SK-N-SH (cell line): Measurements from ENCODE around the gene INSC. TPM values are rescaled to one million over a fixed set of nuclear protein-coding genes. Genes with fewer than 3 reads are reported as not detected.

Experiments used
- CTCF ChIA-PET: fragments of 300-600, 350-600 bp; formaldehyde crosslinking; extraction: SDS; loops from one replicate; lab custom pipeline; 2021; lab: Yijun Ruan, JAX
- POLR2A ChIA-PET: fragments of 350-600 bp; sonication (Branson Sonifier 250); formaldehyde crosslinking; extraction: SDS; loops from one replicate; lab custom pipeline; 2020; ENCODE audit warnings: antibody characterized with exemption, inconsistent platforms; lab: Yijun Ruan, JAX
- DNase-seq: peaks from one replicate; pipeline ENCODE4 v3.0.0; 2012
- H2AFZ ChIP-seq: fragments of 200-600 bp; sonication (generic); 2 replicates; pipeline ENCODE4 v1.8.1; 2016; ENCODE audit warnings: antibody characterized with exemption, mild to moderate bottlenecking, low read depth
- H3F3A ChIP-seq: fragments of 200-600 bp; sonication (generic); replicated peaks from 2 replicates; pipeline ENCODE3; 2016; ENCODE audit warnings: antibody characterized with exemption, mild to moderate bottlenecking; ENCODE audit not compliant: insufficient read depth
- H3K27ac ChIP-seq, 2 experiments: fragments of 200-500 bp in 1 of 2; fragments of 200-600 bp in 1 of 2; sonication (Bioruptor generic) in 1 of 2; sonication (generic), shearing (Covaris generic) in 1 of 2; 2 replicates each; pipeline versions ENCODE4 v1.5.1 to v1.6.1; 2014 to 2016; ENCODE audit warnings: low read depth in 2 of 2, inconsistent platforms in 1 of 2, low read length in 1 of 2, mild to moderate bottlenecking in 1 of 2, mixed read lengths in 1 of 2
- H3K27me3 ChIP-seq: fragments of 200-600 bp; sonication (generic), shearing (Covaris generic); 2 replicates; pipeline ENCODE4 v1.6.1; 2016; ENCODE audit warnings: mixed run types; ENCODE audit not compliant: insufficient read depth
- H3K36me3 ChIP-seq, 2 experiments: fragments of 200-500 bp in 1 of 2; fragments of 200-600 bp in 1 of 2; sonication (Bioruptor generic) in 1 of 2; sonication (generic) in 1 of 2; replicated peaks in 1 of 2; 2 replicates each; pipeline versions ENCODE3 to v1.5.1; 2014 to 2016; ENCODE audit warnings: low read length in 1 of 2, mild to moderate bottlenecking in 1 of 2; ENCODE audit not compliant: insufficient read depth in 2 of 2, control insufficient read depth in 1 of 2
- H3K4me1 ChIP-seq, 2 experiments: fragments of 200-500 bp in 1 of 2; fragments of 200-600 bp in 1 of 2; sonication (Bioruptor generic) in 1 of 2; sonication (generic), shearing (Covaris generic) in 1 of 2; 2 replicates each; pipeline versions ENCODE4 v1.5.1 to v1.6.1; 2014 to 2016; ENCODE audit warnings: low read depth in 1 of 2, low read length in 1 of 2, mixed run types in 1 of 2; ENCODE audit not compliant: insufficient read depth in 2 of 2, control insufficient read depth in 1 of 2
- H3K4me2 ChIP-seq: fragments of 200-600 bp; sonication (generic), shearing (Covaris generic); 2 replicates; pipeline ENCODE4 v1.6.1; 2017; ENCODE audit warnings: mixed run types
- H3K4me3 ChIP-seq, 2 experiments: fragments of 200-500 bp in 1 of 2; fragments of 200-600 bp in 1 of 2; sonication (Bioruptor generic) in 1 of 2; sonication (generic), shearing (Covaris generic) in 1 of 2; 2 replicates each; pipeline versions ENCODE4 v1.5.1 to v1.8.1; 2014 to 2016; ENCODE audit warnings: low read depth in 2 of 2, inconsistent platforms in 1 of 2, low read length in 1 of 2, mild to moderate bottlenecking in 1 of 2, mixed read lengths in 1 of 2, moderate library complexity in 1 of 2
- H3K79me2 ChIP-seq: fragments of 200-600 bp; sonication (generic); 2 replicates; pipeline ENCODE4 v1.8.1; 2017; ENCODE audit warnings: mild to moderate bottlenecking; ENCODE audit not compliant: insufficient read depth
- H3K9ac ChIP-seq: fragments of 200-600 bp; sonication (generic); 2 replicates; pipeline ENCODE4 v1.6.1; 2017; ENCODE audit warnings: mixed run types
- H3K9me2 ChIP-seq: fragments of 200-600 bp; sonication (generic); 2 replicates; pipeline ENCODE4 v1.6.1; 2017; ENCODE audit warnings: mixed run types
- H3K9me3 ChIP-seq: fragments of 200-600 bp; sonication (generic); 2 replicates; pipeline ENCODE4 v1.6.1; 2017; ENCODE audit warnings: mixed run types, mild to moderate bottlenecking, moderate library complexity
- H4K20me1 ChIP-seq: fragments of 200-600 bp; sonication (generic); 2 replicates; pipeline ENCODE4 v1.6.1; 2017; ENCODE audit warnings: mild to moderate bottlenecking, mixed run types; ENCODE audit not compliant: insufficient read depth
- CHD2 ChIP-seq: fragments of 150-350 bp; IDR thresholded peaks from 2 replicates; pipeline ENCODE4 v1.6.1; 2018; ENCODE audit warnings: low read length; ENCODE audit not compliant: partially characterized antibody
- ELF1 ChIP-seq: IDR thresholded peaks from 2 replicates; pipeline ENCODE4 v1.4.0; 2012
- EZH2phosphoT487 ChIP-seq: fragments of 200-600 bp; sonication (generic); IDR thresholded peaks from 2 replicates; pipeline ENCODE4 v1.6.1; 2017; ENCODE audit warnings: low read depth, mixed run types, mild to moderate bottlenecking, antibody characterized with exemption, moderate library complexity, borderline replicate concordance
- FOXM1 ChIP-seq: IDR thresholded peaks from 2 replicates; pipeline ENCODE4 v1.4.0; 2012; ENCODE audit warnings: low read depth, mild to moderate bottlenecking
- GATA2 ChIP-seq: sonication (generic); formaldehyde crosslinking; IDR thresholded peaks from 2 replicates; pipeline ENCODE4 v1.5.0; 2020; ENCODE audit warnings: mild to moderate bottlenecking, missing genetic modification reagents
- MEF2A ChIP-seq: IDR thresholded peaks from 2 replicates; pipeline ENCODE4 v1.4.0; 2012; ENCODE audit warnings: low read depth, borderline replicate concordance
- MXI1 ChIP-seq: IDR thresholded peaks from 2 replicates; pipeline ENCODE4 v1.6.1; 2012; ENCODE audit warnings: mild to moderate bottlenecking, low read depth, low read length, improper control_type of control experiment
- NFIC ChIP-seq: IDR thresholded peaks from 2 replicates; pipeline ENCODE4 v1.4.0; 2012; ENCODE audit warnings: borderline replicate concordance
- NRF1 ChIP-seq: IDR thresholded peaks from 2 replicates; pipeline ENCODE4 v1.6.1; 2012; ENCODE audit warnings: low read depth, mild to moderate bottlenecking, low read length
- POLR2AphosphoS5 ChIP-seq: IDR thresholded peaks from 2 replicates; pipeline ENCODE4 v1.6.1; 2012; ENCODE audit warnings: low read depth, low read length
- RAD21 ChIP-seq: IDR thresholded peaks from 2 replicates; pipeline ENCODE4 v1.6.1; 2012; ENCODE audit warnings: mild to moderate bottlenecking, low read length
- RXRA ChIP-seq: IDR thresholded peaks from 2 replicates; pipeline ENCODE4 v1.4.0; 2012; ENCODE audit warnings: low read depth, mild to moderate bottlenecking, borderline replicate concordance
- SIN3A ChIP-seq: IDR thresholded peaks from 2 replicates; pipeline ENCODE4 v1.6.1; 2012; ENCODE audit warnings: low read depth, mild to moderate bottlenecking, low read length, moderate library complexity, borderline replicate concordance
- SMC3 ChIP-seq: IDR thresholded peaks from 2 replicates; pipeline ENCODE4 v1.6.1; 2012; ENCODE audit warnings: low read depth, low read length, improper control_type of control experiment
- TAF1 ChIP-seq: IDR thresholded peaks from 2 replicates; pipeline ENCODE4 v1.6.1; 2012; ENCODE audit warnings: low read depth, mild to moderate bottlenecking, low read length, moderate library complexity, borderline replicate concordance
- TCF12 ChIP-seq: IDR thresholded peaks from 2 replicates; pipeline ENCODE4 v1.4.0; 2012
- TEAD4 ChIP-seq: IDR thresholded peaks from 2 replicates; pipeline ENCODE4 v1.4.0; 2012; ENCODE audit warnings: mild to moderate bottlenecking, borderline replicate concordance; ENCODE audit not compliant: insufficient read depth
- WGBS: methylation state at CpG from one replicate; pipeline ENCODE4 v1.1.6; 2017; ENCODE audit warnings: low lambda C conversion rate; 5-methylcytosine and 5-hydroxymethylcytosine counted together
- polyA plus RNA-seq, 3 experiments: library from polyadenylated mRNA; depleted of rRNA; stranded (reverse); fragments of >200 nt; gene quantifications; 2 replicates each; pipeline ENCODE4 v1.2.3, GENCODE V29; 2012
- TF ChIP-seq, protein P1 (sequence below): IDR thresholded peaks from 2 replicates; pipeline ENCODE4 v1.4.0; 2012; ENCODE audit warnings: low read depth, borderline replicate concordance
- TF ChIP-seq, protein P2 (sequence below): IDR thresholded peaks from 2 replicates; pipeline ENCODE4; 2012
- TF ChIP-seq, protein P3 (sequence below): fragments of 150-350 bp; IDR thresholded peaks from 2 replicates; pipeline ENCODE4 v1.6.1; 2017; ENCODE audit warnings: antibody characterized with exemption, low read length, low read depth, borderline replicate concordance
- TF ChIP-seq, protein P4 (sequence below): fragments of 150-350 bp; IDR thresholded peaks from 2 replicates; pipeline ENCODE4 v1.6.1; 2016; ENCODE audit warnings: mild to moderate bottlenecking, low read depth, low read length
- TF ChIP-seq, protein P5 (sequence below): IDR thresholded peaks from 2 replicates; pipeline ENCODE4 v1.4.0; 2012; ENCODE audit warnings: low read depth

Gene INSC
- polyA plus RNA-seq, 1 of the 3 experiments (the other 2 are of a cell fraction): not detected

DNA sequence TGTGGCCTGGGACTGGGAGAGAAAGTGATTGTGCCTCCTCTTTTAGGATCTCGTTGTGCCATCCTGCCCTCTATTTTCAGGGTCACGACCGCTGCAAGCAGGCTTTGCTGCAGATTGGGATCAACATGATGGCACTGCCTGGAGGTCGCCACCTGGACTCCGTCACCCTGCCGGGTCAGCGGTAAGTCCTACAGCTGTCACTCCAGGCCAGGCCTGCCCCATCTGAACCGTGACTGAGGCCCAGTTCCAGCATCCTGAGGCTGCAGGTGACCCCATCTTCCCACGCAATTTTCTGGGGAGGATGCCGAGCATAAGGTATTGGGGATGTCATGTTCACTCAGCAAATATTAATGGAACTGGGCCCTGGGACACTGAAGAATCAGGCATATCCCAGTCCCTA is 34.3 kb downstream of the INSC start:
- Histone ChIP-seq H3K27me3 (no peaks in the 10 kb centered on the region), H3K4me2 (no peak overlapping the region)
- TF ChIP-seq, protein P1, sequence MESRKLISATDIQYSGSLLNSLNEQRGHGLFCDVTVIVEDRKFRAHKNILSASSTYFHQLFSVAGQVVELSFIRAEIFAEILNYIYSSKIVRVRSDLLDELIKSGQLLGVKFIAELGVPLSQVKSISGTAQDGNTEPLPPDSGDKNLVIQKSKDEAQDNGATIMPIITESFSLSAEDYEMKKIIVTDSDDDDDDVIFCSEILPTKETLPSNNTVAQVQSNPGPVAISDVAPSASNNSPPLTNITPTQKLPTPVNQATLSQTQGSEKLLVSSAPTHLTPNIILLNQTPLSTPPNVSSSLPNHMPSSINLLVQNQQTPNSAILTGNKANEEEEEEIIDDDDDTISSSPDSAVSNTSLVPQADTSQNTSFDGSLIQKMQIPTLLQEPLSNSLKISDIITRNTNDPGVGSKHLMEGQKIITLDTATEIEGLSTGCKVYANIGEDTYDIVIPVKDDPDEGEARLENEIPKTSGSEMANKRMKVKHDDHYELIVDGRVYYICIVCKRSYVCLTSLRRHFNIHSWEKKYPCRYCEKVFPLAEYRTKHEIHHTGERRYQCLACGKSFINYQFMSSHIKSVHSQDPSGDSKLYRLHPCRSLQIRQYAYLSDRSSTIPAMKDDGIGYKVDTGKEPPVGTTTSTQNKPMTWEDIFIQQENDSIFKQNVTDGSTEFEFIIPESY: no peak
- TF ChIP-seq TEAD4: no peak
- TF ChIP-seq TCF12: no peak
- no peak for TF ChIP-seq TAF1
- TF ChIP-seq, protein P2, sequence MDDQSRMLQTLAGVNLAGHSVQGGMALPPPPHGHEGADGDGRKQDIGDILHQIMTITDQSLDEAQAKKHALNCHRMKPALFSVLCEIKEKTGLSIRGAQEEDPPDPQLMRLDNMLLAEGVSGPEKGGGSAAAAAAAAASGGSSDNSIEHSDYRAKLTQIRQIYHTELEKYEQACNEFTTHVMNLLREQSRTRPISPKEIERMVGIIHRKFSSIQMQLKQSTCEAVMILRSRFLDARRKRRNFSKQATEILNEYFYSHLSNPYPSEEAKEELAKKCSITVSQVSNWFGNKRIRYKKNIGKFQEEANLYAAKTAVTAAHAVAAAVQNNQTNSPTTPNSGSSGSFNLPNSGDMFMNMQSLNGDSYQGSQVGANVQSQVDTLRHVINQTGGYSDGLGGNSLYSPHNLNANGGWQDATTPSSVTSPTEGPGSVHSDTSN: no peak
- TF ChIP-seq, protein P3, sequence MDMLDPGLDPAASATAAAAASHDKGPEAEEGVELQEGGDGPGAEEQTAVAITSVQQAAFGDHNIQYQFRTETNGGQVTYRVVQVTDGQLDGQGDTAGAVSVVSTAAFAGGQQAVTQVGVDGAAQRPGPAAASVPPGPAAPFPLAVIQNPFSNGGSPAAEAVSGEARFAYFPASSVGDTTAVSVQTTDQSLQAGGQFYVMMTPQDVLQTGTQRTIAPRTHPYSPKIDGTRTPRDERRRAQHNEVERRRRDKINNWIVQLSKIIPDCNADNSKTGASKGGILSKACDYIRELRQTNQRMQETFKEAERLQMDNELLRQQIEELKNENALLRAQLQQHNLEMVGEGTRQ: no peak
- TF ChIP-seq, protein P4, sequence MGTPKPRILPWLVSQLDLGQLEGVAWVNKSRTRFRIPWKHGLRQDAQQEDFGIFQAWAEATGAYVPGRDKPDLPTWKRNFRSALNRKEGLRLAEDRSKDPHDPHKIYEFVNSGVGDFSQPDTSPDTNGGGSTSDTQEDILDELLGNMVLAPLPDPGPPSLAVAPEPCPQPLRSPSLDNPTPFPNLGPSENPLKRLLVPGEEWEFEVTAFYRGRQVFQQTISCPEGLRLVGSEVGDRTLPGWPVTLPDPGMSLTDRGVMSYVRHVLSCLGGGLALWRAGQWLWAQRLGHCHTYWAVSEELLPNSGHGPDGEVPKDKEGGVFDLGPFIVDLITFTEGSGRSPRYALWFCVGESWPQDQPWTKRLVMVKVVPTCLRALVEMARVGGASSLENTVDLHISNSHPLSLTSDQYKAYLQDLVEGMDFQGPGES: no peak
- TF ChIP-seq NFIC: no peak
- TF ChIP-seq SIN3A: no peak
- no peak for TF ChIP-seq NRF1
- no peak for TF ChIP-seq EZH2phosphoT487
- TF ChIP-seq RAD21: no peak

DNA sequence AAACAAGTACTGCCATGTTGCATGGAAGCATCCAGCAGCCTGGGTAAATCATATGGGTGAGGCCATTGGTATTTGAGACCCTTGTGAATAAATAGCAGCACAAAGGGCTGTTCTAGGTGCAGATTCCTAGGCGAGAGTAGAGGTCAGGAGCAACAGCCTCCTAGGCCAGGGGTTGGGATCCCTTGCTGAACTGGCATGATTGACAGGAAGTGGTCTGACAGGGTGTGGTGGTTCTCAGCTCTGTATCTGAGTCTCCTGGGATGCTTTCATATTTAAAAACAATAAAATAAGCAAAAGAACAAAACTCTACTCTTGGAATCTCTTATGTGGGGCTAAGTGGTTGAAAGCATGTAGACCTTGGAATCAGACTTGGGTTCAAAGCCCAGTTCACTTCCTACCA is 35.8 kb downstream of the INSC start:
- WGBS: 8% methylated on average over 1 of the region's 1 CpG
- Histone ChIP-seq H3K9ac (no peak overlapping the region), H3K27ac (no peak overlapping the region), H3F3A (no peaks in the 10 kb centered on the region), H3K4me1 (peaks cover 0 to 2% of the 10 kb centered on the region in 2 experiments; a peak in 1 of 4 replicates), H3K4me2 (no peak overlapping the region), H3K9me2 (no peaks in the 10 kb centered on the region), H4K20me1 (no peaks in the 10 kb centered on the region), H2AFZ (no peak overlapping the region), H3K9me3 (no peaks in the 10 kb centered on the region), H3K27me3 (no peaks in the 10 kb centered on the region), H3K36me3 (no peaks in the 10 kb centered on the region), H3K4me3 (no peak overlapping the region), H3K79me2 (no peaks in the 10 kb centered on the region)
- DNase-seq: no peak
- TF ChIP-seq ELF1 (no peak), NRF1 (no peak), MXI1 (no peak), FOXM1 (no peak), MEF2A (no peak), SMC3 (no peak), RXRA (no peak), POLR2AphosphoS5 (no peak), CHD2 (no peak), EZH2phosphoT487 (no peak), NFIC (no peak), GATA2 (CRISPR knock-in tag) (no peak)
- TF ChIP-seq, protein P4: no peak
- TF ChIP-seq, protein P5, sequence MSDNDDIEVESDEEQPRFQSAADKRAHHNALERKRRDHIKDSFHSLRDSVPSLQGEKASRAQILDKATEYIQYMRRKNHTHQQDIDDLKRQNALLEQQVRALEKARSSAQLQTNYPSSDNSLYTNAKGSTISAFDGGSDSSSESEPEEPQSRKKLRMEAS: no peak
- ChIA-PET POLR2A (no interaction called here), CTCF (interaction anchor here (1.3 to 1.5 kb wide), 2 partner anchors 9 to 49 kb away, joined by 3 to 5 read pairs; no protein-coding TSS in a partner anchor)

More for the DNA sequence above, 34.3 kb downstream of the INSC start:
- ChIA-PET POLR2A (no interaction called here), CTCF (interaction anchor here (0.8 to 1.0 kb wide), 2 partner anchors 10 to 12 kb away, joined by 3 to 4 read pairs; no protein-coding TSS in a partner anchor)
- DNase-seq: no peak
- no peak overlapping the region for H3K27ac ChIP-seq
- H3K36me3 ChIP-seq: no peaks in the 10 kb centered on the region
- no peak overlapping the region for H2AFZ ChIP-seq
- peaks cover 0 to 2% of the 10 kb centered on the region in 2 experiments; a peak in 1 of 4 replicates for H3K4me1 ChIP-seq
- H3K9me2 ChIP-seq: no peaks in the 10 kb centered on the region
- H3K9ac ChIP-seq: no peak overlapping the region
- H3K9me3 ChIP-seq: no peaks in the 10 kb centered on the region
- H3K4me3 ChIP-seq: no peak overlapping the region
- 51% methylated on average over 7 of the region's 10 CpGs for WGBS
- no peaks in the 10 kb centered on the region for H4K20me1 ChIP-seq
- H3F3A ChIP-seq: no peaks in the 10 kb centered on the region
- H3K79me2 ChIP-seq: no peaks in the 10 kb centered on the region
